Cortex of kidney (tissue), 1 donor: ENCODE measurements around the gene CHST11.

Experiments used
- DNase-seq: peaks from one replicate; lab custom pipeline; 2025; lab: John Stamatoyannopoulos, UW

CHST11 gene

GRCh38 chr12:104673696-104674482 is 217.1 kb downstream of the CHST11 start:
- DNase-seq, result no peak

DNA sequence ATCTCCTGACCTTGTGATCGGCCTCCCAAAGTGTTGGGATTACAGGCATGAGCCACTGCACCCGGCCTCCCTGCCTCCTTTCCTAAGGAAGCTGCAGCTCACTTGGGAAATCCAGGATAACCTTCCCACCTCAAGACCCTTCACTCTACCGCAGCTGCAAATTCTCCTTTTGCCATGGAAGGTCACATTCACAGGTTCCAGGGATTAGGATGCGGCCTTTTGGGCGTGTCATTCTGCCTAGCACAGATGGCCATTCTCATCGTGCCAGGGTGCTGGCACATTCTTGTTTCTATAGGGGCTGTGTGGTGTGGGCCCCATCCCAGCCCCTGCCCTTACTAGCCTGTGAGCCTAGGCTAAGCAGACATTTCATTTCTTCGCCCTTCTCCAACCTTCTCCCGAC is 219.9 kb downstream of the CHST11 start:
- no peak for DNase-seq

DNA sequence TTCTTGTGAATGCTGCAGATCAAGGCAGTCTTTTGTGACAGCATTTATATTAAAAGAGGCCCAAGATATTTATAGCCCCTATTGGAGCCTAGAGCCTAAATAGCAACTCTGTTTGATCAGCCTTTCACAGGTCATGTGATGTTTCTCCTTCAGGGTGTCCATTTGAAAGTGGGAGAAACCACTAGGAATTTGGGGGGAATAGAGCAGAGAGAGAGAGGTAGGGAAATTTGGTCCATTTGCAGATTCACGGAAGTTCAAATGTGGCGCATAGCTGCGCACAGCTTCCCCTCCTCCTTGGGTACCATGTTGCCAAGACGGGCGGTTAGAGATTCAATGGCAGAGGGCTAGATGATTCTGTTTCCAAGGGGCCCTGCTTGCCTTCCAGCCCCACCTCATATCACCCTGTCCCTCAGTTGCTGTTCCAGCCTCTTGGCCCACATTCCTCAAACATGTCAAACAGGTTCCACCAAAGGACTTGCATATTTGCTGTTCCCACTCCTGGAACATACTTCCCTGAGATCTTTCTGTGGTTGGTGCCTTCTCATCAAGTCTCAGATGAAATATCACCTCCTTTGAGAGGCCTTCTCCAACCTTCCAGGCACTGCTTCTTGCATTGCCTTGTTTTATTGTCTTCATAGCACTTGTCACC is 220.8 kb downstream of the CHST11 start:
- DNase-seq, result no peak

DNA sequence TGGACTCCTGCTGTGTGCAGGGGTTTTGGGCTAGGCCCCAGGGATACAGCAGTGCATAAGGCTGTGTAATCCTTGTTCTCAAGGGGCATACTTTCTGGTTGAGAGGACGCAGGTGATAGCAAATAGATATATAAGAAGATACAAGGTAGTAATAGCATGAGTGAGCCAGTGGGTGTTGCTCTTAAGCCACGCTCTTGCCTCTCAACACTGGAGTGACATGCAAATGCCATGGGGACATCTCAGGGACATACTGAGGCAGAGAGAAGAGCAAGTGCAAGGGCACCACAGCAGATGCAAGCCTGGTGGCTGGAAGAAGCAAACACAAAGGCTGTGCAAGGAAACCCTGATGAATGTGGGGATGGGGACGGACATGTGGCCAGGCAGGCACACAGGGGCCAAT is 223.3 kb downstream of the CHST11 start:
- no peak for DNase-seq

- no peak for DNase-seq
Measured at GRCh38 chr12:104680491-104680890, 223.7 kb downstream of the CHST11 start.

DNA sequence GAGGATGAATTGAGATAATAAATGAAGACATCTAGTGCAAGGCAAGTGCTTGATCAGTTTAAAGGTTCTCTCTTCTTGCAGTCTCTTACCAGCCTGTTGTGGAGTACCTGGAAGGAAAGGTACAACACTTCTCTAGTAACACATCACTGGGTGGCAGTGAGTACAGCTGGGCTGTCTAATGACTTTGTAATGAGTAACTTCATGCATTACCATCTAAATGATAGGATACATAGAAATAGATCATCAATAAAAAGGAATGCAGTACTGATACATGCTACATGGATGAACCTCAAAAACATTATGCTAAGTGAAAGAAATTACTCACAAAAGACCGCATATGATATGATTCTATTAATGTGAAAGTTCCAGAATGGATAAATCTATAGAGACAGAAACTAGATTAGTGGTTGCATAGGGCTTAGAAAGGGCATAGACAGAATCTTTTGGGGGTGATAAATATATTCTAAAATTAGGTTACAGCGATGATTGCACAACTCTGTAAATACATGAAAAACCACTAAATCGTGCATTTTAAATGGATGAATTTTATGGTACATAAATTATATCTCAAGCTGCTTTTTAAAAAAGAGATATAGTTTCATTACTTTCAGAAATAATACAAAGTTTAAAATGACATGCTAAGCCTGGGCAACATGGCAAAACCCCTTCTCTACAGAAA is 224.4 kb downstream of the CHST11 start:
- DNase-seq, result no peak

GRCh38 chr12:104682790-104683279 is 226.1 kb downstream of the CHST11 start:
- DNase-seq, result no peak

- DNase-seq, result no peak
Measured at GRCh38 chr12:104683831-104684503, 227.2 kb downstream of the CHST11 start.

GRCh38 chr12:104684884-104685283 is 228.1 kb downstream of the CHST11 start:
- no peak for DNase-seq

DNA sequence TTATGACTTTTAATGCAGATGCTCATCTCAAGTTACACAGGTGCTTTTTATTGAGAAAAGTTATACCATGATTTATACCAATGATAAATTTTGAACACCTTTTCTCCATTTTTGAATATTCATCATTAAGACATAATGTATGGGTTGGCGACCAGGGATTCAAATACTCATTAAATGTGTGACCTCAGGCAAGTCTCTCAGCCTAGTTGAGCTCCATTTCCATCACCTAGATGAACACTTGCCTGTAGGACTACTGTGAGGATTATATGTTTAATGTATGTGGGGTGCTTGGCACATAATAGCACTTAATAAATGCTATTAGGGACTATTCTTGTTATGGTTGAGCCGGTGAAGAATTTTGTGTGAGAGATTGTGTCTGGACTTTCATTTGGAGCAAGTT is 228.6 kb downstream of the CHST11 start:
- DNase-seq, result no peak

- no peak for DNase-seq
Measured at GRCh38 chr12:104686196-104686595, 229.4 kb downstream of the CHST11 start.

DNA sequence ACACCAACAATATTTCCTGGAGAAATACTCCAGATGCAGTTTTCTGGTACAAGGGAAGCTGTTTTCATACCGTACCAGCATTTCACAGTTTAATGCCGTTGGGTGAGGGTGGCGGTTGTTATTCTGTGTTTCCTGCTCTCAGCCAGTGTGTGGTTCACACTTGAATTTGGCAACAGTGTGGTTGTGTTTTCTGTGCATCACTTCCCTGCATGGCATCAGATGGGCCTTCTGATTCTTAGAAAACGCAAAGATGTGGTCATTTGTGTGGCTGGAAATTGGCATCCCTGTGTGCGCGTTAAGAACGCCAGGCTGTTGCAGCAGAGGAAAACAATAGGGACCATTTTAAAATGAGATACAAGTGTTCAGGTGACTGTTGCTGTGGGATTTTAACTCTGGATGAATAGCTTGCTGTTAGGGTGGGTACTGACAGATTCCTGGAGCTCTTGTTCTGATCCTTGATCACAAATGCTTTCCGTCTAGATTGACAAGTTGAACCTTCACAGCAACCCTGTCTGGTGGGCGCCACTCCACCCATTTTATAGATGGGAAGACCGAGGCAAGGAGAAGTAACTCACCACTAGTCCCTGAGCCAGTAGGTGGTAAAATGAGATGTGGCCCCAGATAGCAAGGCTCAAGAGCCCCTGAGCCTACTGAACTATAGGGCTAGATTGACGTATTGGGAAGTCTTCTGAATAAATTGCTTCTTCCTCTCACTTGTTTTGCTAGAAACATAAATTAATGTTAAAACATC is 231.2 kb downstream of the CHST11 start:
- DNase-seq, result no peak

DNA sequence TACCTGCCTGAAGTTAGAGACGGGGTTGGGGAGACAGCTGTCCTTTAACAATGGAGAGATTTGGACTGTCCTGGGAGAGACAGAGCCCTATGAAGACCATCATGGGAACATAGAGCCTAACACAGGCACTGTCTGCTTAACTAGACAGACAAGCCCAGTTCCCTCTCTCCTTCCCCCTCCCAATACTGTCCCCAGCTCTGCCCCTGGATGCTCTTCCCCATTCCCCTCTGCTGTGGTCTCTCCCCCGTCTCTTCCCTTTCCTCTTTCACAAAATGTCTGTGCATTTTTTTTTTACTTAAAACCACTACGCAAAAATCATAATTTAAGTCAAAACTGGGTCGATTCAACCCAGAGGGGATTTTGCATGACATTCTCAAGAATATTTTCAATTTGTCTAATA is 232.9 kb downstream of the CHST11 start:
- DNase-seq, result no peak

- DNase-seq, result no peak
Measured at GRCh38 chr12:104691721-104692556, 235.2 kb downstream of the CHST11 start.

- DNase-seq, result no peak
Measured at GRCh38 chr12:104692557-104693218, 235.9 kb downstream of the CHST11 start.

DNA sequence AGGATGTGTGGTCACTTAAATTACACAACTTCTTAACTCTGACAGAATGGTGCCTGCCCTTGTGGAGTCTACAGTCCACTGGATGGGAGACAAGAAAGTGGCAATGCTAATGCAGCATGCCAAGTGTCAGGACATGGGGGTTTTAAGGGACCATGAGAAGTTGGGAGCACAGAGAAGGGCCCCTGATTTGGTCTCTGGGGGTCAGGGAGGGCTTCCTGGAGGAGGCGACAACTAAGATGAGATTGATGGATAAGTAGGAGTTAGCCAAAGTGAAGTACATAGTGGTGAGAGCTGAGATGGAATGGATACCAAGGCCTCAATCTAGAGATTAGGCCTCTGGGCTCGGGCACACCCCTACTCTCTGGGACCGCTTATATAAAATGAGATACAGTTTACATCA is 236.7 kb downstream of the CHST11 start:
- no peak for DNase-seq

DNA sequence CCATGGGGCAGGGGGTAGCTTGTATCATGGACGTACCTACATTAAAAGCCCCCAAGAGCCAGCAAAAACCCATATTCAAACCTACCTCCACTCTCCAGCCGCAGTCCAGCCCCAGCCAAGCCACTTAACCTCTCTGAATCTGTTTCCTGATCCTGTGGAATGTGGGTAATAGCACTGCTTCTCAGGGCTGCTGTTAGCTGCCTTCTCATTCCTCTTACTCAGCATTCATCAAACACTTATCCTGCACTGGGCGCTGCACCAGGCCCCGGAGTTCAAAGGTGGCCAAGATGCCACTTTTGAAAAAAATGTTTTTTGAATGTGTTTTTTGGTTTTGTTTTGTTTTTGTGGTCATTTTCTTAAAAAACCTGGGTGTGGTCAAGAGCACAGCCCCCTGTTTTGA is 237.4 kb downstream of the CHST11 start:
- no peak for DNase-seq

- no peak for DNase-seq
Measured at GRCh38 chr12:104694711-104695110, 238.0 kb downstream of the CHST11 start.

GRCh38 chr12:104695453-104696148 is 238.9 kb downstream of the CHST11 start:
- DNase-seq, result no peak

- DNase-seq, result no peak
Measured at GRCh38 chr12:104697186-104697585, 240.4 kb downstream of the CHST11 start.
